ENCODE results near the gene RALGPS1. TPM values are rescaled to one million over a fixed set of nuclear protein-coding genes. Genes with fewer than 3 reads are reported as not detected.

The RALGPS1 gene
- total and polyA plus RNA-seq, 2 donors (not counting 1 experiment from before 2014, with no cell fraction given): 19.7 to 39.9 TPM

DNA sequence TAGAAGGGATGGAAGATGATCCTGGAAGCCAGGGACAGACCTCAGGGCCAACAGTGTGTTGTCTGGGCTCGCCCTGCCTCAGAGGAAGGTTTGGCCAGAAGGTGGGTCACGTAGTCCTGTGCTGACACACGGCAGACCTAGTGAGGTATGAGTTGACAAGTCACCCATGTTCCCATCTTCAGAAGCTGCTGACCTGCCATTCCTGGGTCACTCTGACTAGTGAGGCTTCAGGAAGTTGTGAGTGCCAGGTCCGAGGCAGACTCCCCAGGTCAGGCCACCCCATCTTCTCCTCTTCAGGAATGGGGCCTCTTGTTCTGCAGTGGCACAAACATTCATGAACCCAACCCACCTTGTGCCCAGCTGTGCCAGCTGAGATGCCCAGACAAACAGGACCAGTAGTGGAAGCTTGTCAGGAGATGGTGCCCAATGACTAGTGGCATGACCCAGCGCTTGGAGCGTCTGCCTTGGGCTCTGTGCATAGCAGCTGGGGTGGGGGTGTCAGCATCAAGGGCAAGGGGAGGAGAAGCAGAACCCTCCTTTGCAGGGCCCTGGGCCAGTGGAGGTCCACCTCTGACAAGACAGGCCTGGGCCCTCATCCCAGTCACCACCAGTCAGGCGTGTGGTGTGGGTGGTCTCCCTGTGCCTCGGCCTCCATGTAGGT, 224.6 kb downstream of the RALGPS1 start:
- H2AFZ ChIP-seq (ENCODE audit: insufficient read depth, low read depth, low read length, poor library complexity, severe bottlenecking): no peak overlapping the region
- no peak overlapping the region for H3K27ac Mint-ChIP-seq
- ChIA-PET POLR2A (no interaction called here), CTCF (no interaction called here)
- no peak overlapping the region for H3K4me3 ChIP-seq (ENCODE audit: control extremely low read depth in 1 of 5, extremely low read depth in 1 of 5, insufficient read depth in 1 of 5, low read depth in 2 of 5, low read length in 4 of 5)
- H3K4me1 Mint-ChIP-seq: no peaks in the 10 kb centered on the region
- intact Hi-C loops (cut with micrococcal nuclease): no loop called here
- H3K9ac ChIP-seq (ENCODE audit: low read length): no peak overlapping the region
- ATAC-seq (ENCODE audit: low read depth) (no peak), DNase-seq (no peak)
- no peaks in the 10 kb centered on the region for H3K27me3 Mint-ChIP-seq
- H3K9me3 ChIP-seq (ENCODE audit: control extremely low read depth in 1 of 3, control insufficient read depth in 2 of 3, insufficient read depth in 1 of 3, low read length in 2 of 3): no peaks in the 10 kb centered on the region
- no peak for TF ChIP-seq EZH2 (IDR thresholded peaks at IDR 0.05; ENCODE audit: borderline replicate concordance, insufficient read depth, low read depth, low read length, poor library complexity, severe bottlenecking)
- TF ChIP-seq, protein P1, sequence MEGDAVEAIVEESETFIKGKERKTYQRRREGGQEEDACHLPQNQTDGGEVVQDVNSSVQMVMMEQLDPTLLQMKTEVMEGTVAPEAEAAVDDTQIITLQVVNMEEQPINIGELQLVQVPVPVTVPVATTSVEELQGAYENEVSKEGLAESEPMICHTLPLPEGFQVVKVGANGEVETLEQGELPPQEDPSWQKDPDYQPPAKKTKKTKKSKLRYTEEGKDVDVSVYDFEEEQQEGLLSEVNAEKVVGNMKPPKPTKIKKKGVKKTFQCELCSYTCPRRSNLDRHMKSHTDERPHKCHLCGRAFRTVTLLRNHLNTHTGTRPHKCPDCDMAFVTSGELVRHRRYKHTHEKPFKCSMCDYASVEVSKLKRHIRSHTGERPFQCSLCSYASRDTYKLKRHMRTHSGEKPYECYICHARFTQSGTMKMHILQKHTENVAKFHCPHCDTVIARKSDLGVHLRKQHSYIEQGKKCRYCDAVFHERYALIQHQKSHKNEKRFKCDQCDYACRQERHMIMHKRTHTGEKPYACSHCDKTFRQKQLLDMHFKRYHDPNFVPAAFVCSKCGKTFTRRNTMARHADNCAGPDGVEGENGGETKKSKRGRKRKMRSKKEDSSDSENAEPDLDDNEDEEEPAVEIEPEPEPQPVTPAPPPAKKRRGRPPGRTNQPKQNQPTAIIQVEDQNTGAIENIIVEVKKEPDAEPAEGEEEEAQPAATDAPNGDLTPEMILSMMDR (IDR thresholded peaks at IDR 0.05): no peak
- no peaks in the 10 kb centered on the region for H3K27me3 ChIP-seq (replicated peaks in 1 of 4; ENCODE audit: control extremely low read depth in 1 of 4, control insufficient read depth in 3 of 4, insufficient read depth in 4 of 4, low read length in 3 of 4)
- H3K79me2 ChIP-seq (ENCODE audit: control insufficient read depth, insufficient read depth, low read length): no peaks in the 10 kb centered on the region
- no peaks in the 10 kb centered on the region for H3K36me3 ChIP-seq (replicated peaks in 1 of 2; ENCODE audit: control extremely low read depth in 1 of 2, control insufficient read depth in 1 of 2, extremely low read depth in 1 of 2, insufficient read depth in 2 of 2, low read length in 1 of 2)
- no peaks in the 10 kb centered on the region for H3K9me3 Mint-ChIP-seq (ENCODE audit: insufficient read depth)
- no peaks in the 10 kb centered on the region for H3K4me1 ChIP-seq (ENCODE audit: control insufficient read depth in 2 of 2, insufficient read depth in 2 of 2, low read length in 2 of 2)
- no peak overlapping the region for H3K4me2 ChIP-seq (replicated peaks; ENCODE audit: low read depth, low read length, poor library complexity, severe bottlenecking)
- WGBS (ENCODE audit: insufficient coverage): 96% methylated on average over 5 of the region's 8 CpGs
- H4K20me1 ChIP-seq (ENCODE audit: control insufficient read depth, insufficient read depth, low read length, poor library complexity, severe bottlenecking): no peaks in the 10 kb centered on the region
- no peak overlapping the region for H3K27ac ChIP-seq (ENCODE audit: low read length in 2 of 2)
- H3K4me3 Mint-ChIP-seq: no peak overlapping the region

DNA sequence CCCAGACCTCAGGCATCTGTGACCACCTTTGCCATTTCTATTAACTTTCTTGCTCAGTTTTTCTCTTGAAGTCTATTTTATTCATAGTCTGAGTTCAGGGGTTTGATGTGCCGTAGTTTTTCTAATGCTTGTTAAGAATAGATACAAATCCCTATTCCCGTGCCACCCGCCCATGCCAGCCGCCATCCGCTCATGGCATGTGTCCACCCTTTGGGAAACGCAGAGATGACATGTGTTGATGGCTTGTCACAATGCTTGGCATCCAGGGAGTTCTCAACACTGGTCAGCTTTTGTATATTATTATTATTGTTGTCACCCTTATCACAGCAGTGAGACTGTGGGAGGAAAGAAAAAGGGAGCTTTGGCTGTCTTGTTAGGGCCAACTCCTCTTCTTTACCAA, 225.2 kb downstream of the RALGPS1 start:
- no peaks in the 10 kb centered on the region for H3K27me3 Mint-ChIP-seq
- Histone ChIP-seq H3K4me2 (replicated peaks; ENCODE audit: low read depth, low read length, poor library complexity, severe bottlenecking) (no peak overlapping the region), H3K27ac (ENCODE audit: low read length in 2 of 2) (no peak overlapping the region), H3K4me3 (ENCODE audit: control extremely low read depth in 1 of 5, extremely low read depth in 1 of 5, insufficient read depth in 1 of 5, low read depth in 2 of 5, low read length in 4 of 5) (no peak overlapping the region), H3K4me1 (ENCODE audit: control insufficient read depth in 2 of 2, insufficient read depth in 2 of 2, low read length in 2 of 2) (no peaks in the 10 kb centered on the region), H3K79me2 (ENCODE audit: control insufficient read depth, insufficient read depth, low read length) (no peaks in the 10 kb centered on the region), H3K36me3 (replicated peaks in 1 of 2; ENCODE audit: control extremely low read depth in 1 of 2, control insufficient read depth in 1 of 2, extremely low read depth in 1 of 2, insufficient read depth in 2 of 2, low read length in 1 of 2) (no peaks in the 10 kb centered on the region), H2AFZ (ENCODE audit: insufficient read depth, low read depth, low read length, poor library complexity, severe bottlenecking) (no peak overlapping the region), H3K9me3 (ENCODE audit: control extremely low read depth in 1 of 3, control insufficient read depth in 2 of 3, insufficient read depth in 1 of 3, low read length in 2 of 3) (no peaks in the 10 kb centered on the region), H3K27me3 (replicated peaks in 1 of 4; ENCODE audit: control extremely low read depth in 1 of 4, control insufficient read depth in 3 of 4, insufficient read depth in 4 of 4, low read length in 3 of 4) (no peaks in the 10 kb centered on the region), H3K9ac (ENCODE audit: low read length) (no peak overlapping the region), H4K20me1 (ENCODE audit: control insufficient read depth, insufficient read depth, low read length, poor library complexity, severe bottlenecking) (no peaks in the 10 kb centered on the region)
- H3K27ac Mint-ChIP-seq: no peak overlapping the region
- intact Hi-C loops (cut with micrococcal nuclease): no loop called here
- no peak overlapping the region for H3K4me3 Mint-ChIP-seq
- no CpG with 5 or more reads among the region's 6 CpGs for WGBS (ENCODE audit: insufficient coverage)
- TF ChIP-seq, protein P1 (IDR thresholded peaks at IDR 0.05): no peak
- TF ChIP-seq EZH2 (IDR thresholded peaks at IDR 0.05; ENCODE audit: borderline replicate concordance, insufficient read depth, low read depth, low read length, poor library complexity, severe bottlenecking): no peak
- DNase-seq (no peak), ATAC-seq (ENCODE audit: low read depth) (no peak)
- no peaks in the 10 kb centered on the region for H3K4me1 Mint-ChIP-seq
- H3K9me3 Mint-ChIP-seq (ENCODE audit: insufficient read depth): no peaks in the 10 kb centered on the region
- ChIA-PET CTCF (no interaction called here), POLR2A (no interaction called here)

All from B cell (primary cell).